ENCODE measurements around the gene GYS2. TPM values are rescaled to one million over a fixed set of nuclear protein-coding genes. Genes with fewer than 3 reads are reported as not detected.

Gene GYS2
- total RNA-seq, 4 donors from 2014 or later: not detected

DNA sequence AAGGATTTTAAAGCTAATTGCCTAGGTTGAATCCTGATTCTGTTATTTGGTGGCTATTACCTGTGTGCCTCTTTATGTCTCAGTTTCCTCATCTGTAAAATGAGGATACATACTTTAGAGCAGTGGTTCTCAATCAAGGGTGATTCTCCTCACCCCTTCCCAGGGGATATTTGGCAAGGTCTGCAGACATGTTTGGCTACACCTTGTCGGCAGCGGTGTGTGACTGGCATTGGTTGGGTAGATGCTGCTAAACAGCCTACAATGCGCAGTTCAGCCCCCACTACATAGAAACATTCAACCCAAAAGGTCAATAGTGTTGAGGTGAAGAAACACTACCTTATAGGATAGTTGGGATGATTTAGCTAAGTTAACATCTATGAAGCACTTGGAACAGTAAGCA, 29.6 kb upstream of the GYS2 start:
- H3K4me3 ChIP-seq (ENCODE audit: low read depth, poor library complexity, severe bottlenecking): no peak overlapping the region
- WGBS, 2 donors: 97 to 100% methylated on average over 3 of the region's 3 CpGs
- intact Hi-C loops (cut with DNase I; ENCODE audit: low total_unique reads): no loop called here
- DNase-seq (ENCODE audit: low spot score in 2 of 2): no peak
- TF ChIP-seq POLR2A (IDR thresholded peaks at IDR 0.05): no peak
- TF ChIP-seq, protein P1, sequence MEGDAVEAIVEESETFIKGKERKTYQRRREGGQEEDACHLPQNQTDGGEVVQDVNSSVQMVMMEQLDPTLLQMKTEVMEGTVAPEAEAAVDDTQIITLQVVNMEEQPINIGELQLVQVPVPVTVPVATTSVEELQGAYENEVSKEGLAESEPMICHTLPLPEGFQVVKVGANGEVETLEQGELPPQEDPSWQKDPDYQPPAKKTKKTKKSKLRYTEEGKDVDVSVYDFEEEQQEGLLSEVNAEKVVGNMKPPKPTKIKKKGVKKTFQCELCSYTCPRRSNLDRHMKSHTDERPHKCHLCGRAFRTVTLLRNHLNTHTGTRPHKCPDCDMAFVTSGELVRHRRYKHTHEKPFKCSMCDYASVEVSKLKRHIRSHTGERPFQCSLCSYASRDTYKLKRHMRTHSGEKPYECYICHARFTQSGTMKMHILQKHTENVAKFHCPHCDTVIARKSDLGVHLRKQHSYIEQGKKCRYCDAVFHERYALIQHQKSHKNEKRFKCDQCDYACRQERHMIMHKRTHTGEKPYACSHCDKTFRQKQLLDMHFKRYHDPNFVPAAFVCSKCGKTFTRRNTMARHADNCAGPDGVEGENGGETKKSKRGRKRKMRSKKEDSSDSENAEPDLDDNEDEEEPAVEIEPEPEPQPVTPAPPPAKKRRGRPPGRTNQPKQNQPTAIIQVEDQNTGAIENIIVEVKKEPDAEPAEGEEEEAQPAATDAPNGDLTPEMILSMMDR (IDR thresholded peaks at IDR 0.05): no peak

DNA sequence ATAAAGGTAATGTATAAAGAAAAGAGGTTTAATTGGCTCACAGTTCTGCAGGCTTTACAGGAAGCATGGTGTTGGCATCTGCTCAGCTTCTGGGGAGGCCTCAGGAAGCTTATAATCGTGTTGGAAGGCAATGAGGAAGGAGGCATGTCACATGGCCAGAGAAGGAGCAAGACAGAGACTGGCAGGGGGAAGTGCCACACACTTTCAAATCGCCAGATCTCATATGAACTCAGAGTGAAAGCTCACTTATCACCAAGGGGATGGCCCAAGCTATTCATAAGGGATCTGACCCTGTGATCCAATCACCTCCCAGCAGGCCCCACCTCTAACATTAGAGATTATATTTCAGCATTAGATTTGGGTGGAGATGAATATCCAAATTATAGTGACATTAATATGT, 26.7 kb upstream of the GYS2 start:
- no peak for DNase-seq (ENCODE audit: low spot score in 2 of 2)
- intact Hi-C loops (cut with DNase I; ENCODE audit: low total_unique reads): no loop called here
- TF ChIP-seq, protein P1 (IDR thresholded peaks at IDR 0.05): no peak
- no peak for TF ChIP-seq POLR2A (IDR thresholded peaks at IDR 0.05)
- H3K4me3 ChIP-seq (ENCODE audit: low read depth, poor library complexity, severe bottlenecking): no peak overlapping the region
- 34 to 49% methylated on average over 2 of the region's 2 CpGs for WGBS, 2 donors

DNA sequence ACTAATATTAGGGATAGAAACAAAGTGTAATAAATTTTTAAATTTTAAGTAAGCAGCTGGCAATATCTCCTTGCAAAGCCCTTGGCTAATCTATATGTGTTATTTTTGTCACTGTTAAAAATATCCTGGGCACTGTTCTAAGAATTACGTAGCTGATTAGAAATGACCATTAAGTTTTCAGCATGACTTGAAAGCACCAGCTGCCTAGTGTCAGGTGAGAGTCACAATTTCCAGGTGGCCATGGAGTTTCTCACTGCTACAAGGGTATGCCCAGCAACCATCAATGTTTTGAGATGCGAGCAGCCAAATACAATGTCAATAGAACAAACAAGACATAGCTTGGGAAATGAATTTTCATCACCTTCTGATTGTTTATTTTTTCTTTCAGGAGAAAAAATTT, 23.3 kb upstream of the GYS2 start:
- TF ChIP-seq, protein P1 (IDR thresholded peaks at IDR 0.05): no peak
- no peak for TF ChIP-seq POLR2A (IDR thresholded peaks at IDR 0.05)
- 78% methylated on average over 2 of the region's 2 CpGs for WGBS, 2 donors
- intact Hi-C loops (cut with DNase I; ENCODE audit: low total_unique reads): no loop called here
- no peak overlapping the region for H3K4me3 ChIP-seq (ENCODE audit: low read depth, poor library complexity, severe bottlenecking)
- no peak for DNase-seq (ENCODE audit: low spot score in 2 of 2)

DNA sequence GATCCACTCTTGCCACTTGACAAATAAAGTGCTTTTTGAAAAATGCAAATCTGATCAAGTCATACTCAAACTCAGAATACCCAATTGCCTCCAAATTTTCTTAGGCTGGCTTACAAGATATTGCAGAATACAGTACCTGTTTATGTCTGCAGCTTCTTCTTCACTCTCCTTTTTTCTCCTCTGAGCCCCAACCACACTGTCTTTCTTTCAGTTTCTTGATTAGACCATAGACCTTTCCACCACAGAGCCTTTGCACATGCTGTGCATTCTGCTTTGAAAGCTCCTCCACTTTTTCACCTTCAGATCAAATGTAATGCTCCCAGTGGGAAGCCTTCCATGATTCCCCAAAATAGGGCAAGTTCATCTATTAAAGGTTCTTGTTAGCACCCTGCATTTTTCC, 13.9 kb upstream of the GYS2 start:
- no peak overlapping the region for H3K4me3 ChIP-seq (ENCODE audit: low read depth, poor library complexity, severe bottlenecking)
- intact Hi-C loops (cut with DNase I; ENCODE audit: low total_unique reads): no loop called here
- no peak for DNase-seq (ENCODE audit: low spot score in 2 of 2)
- TF ChIP-seq POLR2A (IDR thresholded peaks at IDR 0.05): no peak
- TF ChIP-seq, protein P1 (IDR thresholded peaks at IDR 0.05): no peak

DNA sequence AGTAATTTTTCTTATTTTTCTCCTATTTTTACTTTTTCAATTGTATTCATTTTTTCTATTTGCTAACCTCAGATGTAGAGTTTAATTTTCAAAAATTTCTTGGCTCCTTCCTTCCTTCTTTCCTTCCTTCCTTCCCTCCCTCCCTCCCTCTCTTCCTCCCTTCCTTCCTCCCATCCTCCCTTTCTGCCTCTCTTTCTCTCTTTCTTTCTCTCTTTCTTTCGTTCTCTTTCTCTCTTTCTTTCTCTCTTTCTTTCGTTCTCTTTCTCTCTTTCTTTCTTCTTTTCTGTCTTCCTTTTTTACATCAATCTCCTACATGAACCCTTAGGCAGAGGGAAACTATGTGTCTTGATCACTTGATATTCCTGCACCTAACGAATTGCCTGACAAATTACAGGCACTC, 12.4 kb upstream of the GYS2 start:
- no peak for DNase-seq (ENCODE audit: low spot score in 2 of 2)
- H3K4me3 ChIP-seq (ENCODE audit: low read depth, poor library complexity, severe bottlenecking): no peak overlapping the region
- TF ChIP-seq, protein P1 (IDR thresholded peaks at IDR 0.05): no peak
- no peak for TF ChIP-seq POLR2A (IDR thresholded peaks at IDR 0.05)
- intact Hi-C loops (cut with DNase I; ENCODE audit: low total_unique reads): no loop called here
- 94 to 95% methylated on average over 3 of the region's 3 CpGs for WGBS, 2 donors

DNA sequence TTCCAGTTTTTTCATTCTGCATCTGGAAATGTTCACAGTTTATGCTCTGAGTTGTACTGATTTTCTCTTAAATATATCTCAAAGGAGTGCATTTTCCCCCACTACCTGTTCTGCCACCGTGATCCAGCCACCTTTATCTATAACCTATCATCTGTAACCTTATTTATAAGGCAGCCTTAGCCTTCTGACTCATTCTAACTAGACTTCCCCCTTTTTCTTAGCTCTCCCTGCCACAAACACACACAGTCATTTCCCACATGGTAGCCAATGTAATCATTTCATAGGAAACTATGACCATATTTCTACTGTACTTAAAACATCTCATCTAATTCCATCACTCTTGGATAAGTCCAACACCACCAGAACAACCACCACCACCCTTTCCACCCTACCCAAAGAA, 10.8 kb upstream of the GYS2 start:
- no peak overlapping the region for H3K4me3 ChIP-seq (ENCODE audit: low read depth, poor library complexity, severe bottlenecking)
- WGBS, 2 donors: 19 to 37% methylated on average over 1 of the region's 1 CpG
- TF ChIP-seq, protein P1 (IDR thresholded peaks at IDR 0.05): no peak
- no peak for TF ChIP-seq POLR2A (IDR thresholded peaks at IDR 0.05)
- intact Hi-C loops (cut with DNase I; ENCODE audit: low total_unique reads): no loop called here
- no peak for DNase-seq (ENCODE audit: low spot score in 2 of 2)

Data from lower leg skin (tissue), 4 donors.